ENCODE results near the gene GOSR2. TPM values are rescaled to one million over a fixed set of nuclear protein-coding genes. Genes with fewer than 3 reads are reported as not detected.

GOSR2 gene
- total and polyA plus RNA-seq, 2 of the 8 experiments (the other 6 are each of a cell fraction or from before 2014, with no cell fraction given) = 28.2 to 36.2 TPM

- TF ChIP-seq CHD7 (IDR thresholded peaks at IDR 0.05; ENCODE audit: insufficient replicate concordance, low read length) (no peak), SIX5 (IDR thresholded peaks at IDR 0.05; ENCODE audit: low read depth, low read length) (no peak), MAFK (IDR thresholded peaks at IDR 0.05; ENCODE audit: low read depth, low read length) (no peak), TAF1 (IDR thresholded peaks at IDR 0.05; ENCODE audit: low read depth, low read length) (no peak), EGR1 (IDR thresholded peaks at IDR 0.05; ENCODE audit: borderline replicate concordance, low read depth, low read length) (no peak), TCF12 (IDR thresholded peaks at IDR 0.05; ENCODE audit: low read depth, low read length) (no peak), RNF2 (IDR thresholded peaks at IDR 0.05; ENCODE audit: borderline replicate concordance, low read depth, low read length, missing control alignments, poor library complexity, severe bottlenecking) (no peak), CTBP2 (IDR thresholded peaks at IDR 0.05; ENCODE audit: borderline replicate concordance, insufficient read depth, insufficient read length, low read length) (no peak)
Observed at GRCh38 chr17:46979147-46979863, 56.3 kb downstream of the GOSR2 start, which contains the start of gene RPRML (continued).
